ENCODE measurements around the gene ZNG1A.

ZNG1A gene

DNA sequence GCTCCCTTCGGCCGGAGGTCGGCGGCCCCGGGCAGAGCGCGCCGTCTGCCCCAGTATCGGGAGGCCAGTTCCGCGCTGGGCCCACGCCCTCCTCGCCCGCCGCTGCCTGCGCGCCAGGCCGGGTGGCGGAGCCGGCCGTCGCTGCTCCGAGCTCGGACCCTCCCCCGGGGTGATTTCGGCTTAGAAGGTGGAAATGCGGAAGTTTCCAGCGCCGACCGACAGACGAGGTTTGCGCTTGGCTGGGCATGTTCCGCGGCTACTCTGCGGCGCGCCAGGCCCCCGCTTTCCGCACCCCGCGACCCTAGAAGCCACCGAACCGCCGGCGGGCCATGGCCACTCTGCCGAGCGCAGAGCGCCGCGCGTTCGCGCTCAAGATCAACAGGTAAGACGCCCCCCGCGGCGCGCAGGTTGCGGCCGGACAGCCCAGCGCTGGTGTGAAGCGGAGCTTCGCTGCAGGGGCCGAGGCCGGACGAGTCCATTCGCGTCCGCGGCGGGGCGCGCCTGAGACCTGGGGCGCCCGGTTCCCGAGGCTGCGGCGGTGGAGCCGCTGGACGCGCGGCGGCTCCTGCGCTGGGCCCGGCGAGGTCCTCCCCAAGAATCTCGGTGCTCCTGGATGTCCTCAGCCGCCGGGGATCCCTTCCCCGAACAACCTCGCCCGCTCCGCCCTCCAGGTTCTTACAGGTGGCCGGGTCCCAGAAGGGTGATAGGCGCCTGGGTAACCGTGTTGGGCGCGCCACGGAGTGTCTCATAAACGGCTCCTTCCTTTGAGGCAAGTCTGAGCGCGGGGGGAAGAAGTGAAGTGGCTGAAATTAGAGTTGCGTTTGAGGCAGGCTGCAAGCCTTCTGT, 36.0 kb upstream of the ZNG1A start, which contains the start of gene DOCK8:
TSS of gene DOCK8 (plus strand) at position 218 of the 846 bp plus-strand sequence. CDS start at position 330, 112 bp downstream.
- ChIA-PET POLR2A (interaction anchor here (0.6 to 1.5 kb wide), 3 partner anchors 8 to 68 kb away, joined by 3 to 6 read pairs (median 4); no protein-coding TSS in a partner anchor), CTCF (interaction anchor here (0.6 to 1.5 kb wide), 9 partner anchors 9 to 670 kb away, joined by 3 to 6 read pairs (median 3); no protein-coding TSS in a partner anchor)
- H3K9me3 ChIP-seq (ENCODE audit: control insufficient read depth, insufficient read depth, low read depth, low read length): no peaks in the 10 kb centered on the region
- H3K4me3 ChIP-seq (ENCODE audit: low read depth, low read length): peak within 1 kb of the TSS; percentile 62
- H3K27ac ChIP-seq (ENCODE audit: extremely low read depth, low read depth, low read length): peak within 1 kb of the TSS; percentile 62
- H3K36me3 ChIP-seq (ENCODE audit: control insufficient read depth in 2 of 2, insufficient read depth in 1 of 2, low read length in 2 of 2): no peaks in the 10 kb centered on the region
- no peaks in the 10 kb centered on the region for H3K4me1 ChIP-seq (ENCODE audit: control insufficient read depth, insufficient read depth, low read length)
- TF ChIP-seq ZSCAN16 (tag by site-specific recombination; IDR thresholded peaks at IDR 0.05) (no peak), SCRT1 (tag by site-specific recombination; IDR thresholded peaks at IDR 0.05; ENCODE audit: borderline replicate concordance) (peak; percentile 75), ZNF561 (tag by site-specific recombination; IDR thresholded peaks at IDR 0.05; ENCODE audit: borderline replicate concordance) (peak; percentile 90), ZNF600 (tag by site-specific recombination; IDR thresholded peaks at IDR 0.05) (0 out of 2 replicates have a peak, but pooled peaks have one; percentile 48), ZNF175 (tag by site-specific recombination; IDR thresholded peaks at IDR 0.05) (no peak), HOXD13 (CRISPR knock-in tag; IDR thresholded peaks at IDR 0.05; ENCODE audit: borderline replicate concordance) (peak; percentile 11; the same call in 1 of the 2 replicates), ZEB2 (tag by site-specific recombination; IDR thresholded peaks at IDR 0.05) (peak; percentile 67), ZNF596 (tag by site-specific recombination; IDR thresholded peaks at IDR 0.05) (0 out of 2 replicates have a peak, but pooled peaks have one; percentile 5), ZNF335 (tag by site-specific recombination; conservative IDR thresholded peaks at IDR 0.05) (peak; percentile 85), ZSCAN30 (tag by site-specific recombination; IDR thresholded peaks at IDR 0.05) (peak; percentile 74), ZBTB17 (tag by site-specific recombination; IDR thresholded peaks at IDR 0.05) (peak; percentile 61), ZNF585B (tag by site-specific recombination; IDR thresholded peaks at IDR 0.05) (no peak), ZIC2 (tag by site-specific recombination; IDR thresholded peaks at IDR 0.05) (peak; percentile 52; the same call in 1 of the 2 replicates), KLF10 (tag by site-specific recombination; IDR thresholded peaks at IDR 0.05) (peak; percentile 26; the same call in 1 of the 2 replicates), SCRT2 (tag by site-specific recombination; IDR thresholded peaks at IDR 0.05) (peak; percentile 99)
- TF ChIP-seq, protein P1, sequence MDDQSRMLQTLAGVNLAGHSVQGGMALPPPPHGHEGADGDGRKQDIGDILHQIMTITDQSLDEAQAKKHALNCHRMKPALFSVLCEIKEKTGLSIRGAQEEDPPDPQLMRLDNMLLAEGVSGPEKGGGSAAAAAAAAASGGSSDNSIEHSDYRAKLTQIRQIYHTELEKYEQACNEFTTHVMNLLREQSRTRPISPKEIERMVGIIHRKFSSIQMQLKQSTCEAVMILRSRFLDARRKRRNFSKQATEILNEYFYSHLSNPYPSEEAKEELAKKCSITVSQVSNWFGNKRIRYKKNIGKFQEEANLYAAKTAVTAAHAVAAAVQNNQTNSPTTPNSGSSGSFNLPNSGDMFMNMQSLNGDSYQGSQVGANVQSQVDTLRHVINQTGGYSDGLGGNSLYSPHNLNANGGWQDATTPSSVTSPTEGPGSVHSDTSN (CRISPR knock-in tag; IDR thresholded peaks at IDR 0.05): peak; percentile 77
- TF ChIP-seq, protein P2, sequence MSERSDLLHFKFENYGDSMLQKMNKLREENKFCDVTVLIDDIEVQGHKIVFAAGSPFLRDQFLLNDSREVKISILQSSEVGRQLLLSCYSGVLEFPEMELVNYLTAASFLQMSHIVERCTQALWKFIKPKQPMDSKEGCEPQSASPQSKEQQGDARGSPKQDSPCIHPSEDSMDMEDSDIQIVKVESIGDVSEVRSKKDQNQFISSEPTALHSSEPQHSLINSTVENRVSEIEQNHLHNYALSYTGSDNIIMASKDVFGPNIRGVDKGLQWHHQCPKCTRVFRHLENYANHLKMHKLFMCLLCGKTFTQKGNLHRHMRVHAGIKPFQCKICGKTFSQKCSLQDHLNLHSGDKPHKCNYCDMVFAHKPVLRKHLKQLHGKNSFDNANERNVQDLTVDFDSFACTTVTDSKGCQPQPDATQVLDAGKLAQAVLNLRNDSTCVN (tag by site-specific recombination; optimal IDR thresholded peaks at IDR 0.05): peak; percentile 90
- TF ChIP-seq, protein P3, sequence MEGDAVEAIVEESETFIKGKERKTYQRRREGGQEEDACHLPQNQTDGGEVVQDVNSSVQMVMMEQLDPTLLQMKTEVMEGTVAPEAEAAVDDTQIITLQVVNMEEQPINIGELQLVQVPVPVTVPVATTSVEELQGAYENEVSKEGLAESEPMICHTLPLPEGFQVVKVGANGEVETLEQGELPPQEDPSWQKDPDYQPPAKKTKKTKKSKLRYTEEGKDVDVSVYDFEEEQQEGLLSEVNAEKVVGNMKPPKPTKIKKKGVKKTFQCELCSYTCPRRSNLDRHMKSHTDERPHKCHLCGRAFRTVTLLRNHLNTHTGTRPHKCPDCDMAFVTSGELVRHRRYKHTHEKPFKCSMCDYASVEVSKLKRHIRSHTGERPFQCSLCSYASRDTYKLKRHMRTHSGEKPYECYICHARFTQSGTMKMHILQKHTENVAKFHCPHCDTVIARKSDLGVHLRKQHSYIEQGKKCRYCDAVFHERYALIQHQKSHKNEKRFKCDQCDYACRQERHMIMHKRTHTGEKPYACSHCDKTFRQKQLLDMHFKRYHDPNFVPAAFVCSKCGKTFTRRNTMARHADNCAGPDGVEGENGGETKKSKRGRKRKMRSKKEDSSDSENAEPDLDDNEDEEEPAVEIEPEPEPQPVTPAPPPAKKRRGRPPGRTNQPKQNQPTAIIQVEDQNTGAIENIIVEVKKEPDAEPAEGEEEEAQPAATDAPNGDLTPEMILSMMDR (tag by site-specific recombination; IDR thresholded peaks at IDR 0.05): 0 out of 2 replicates have a peak, but pooled peaks have one; percentile 13
- TF ChIP-seq, protein P4, sequence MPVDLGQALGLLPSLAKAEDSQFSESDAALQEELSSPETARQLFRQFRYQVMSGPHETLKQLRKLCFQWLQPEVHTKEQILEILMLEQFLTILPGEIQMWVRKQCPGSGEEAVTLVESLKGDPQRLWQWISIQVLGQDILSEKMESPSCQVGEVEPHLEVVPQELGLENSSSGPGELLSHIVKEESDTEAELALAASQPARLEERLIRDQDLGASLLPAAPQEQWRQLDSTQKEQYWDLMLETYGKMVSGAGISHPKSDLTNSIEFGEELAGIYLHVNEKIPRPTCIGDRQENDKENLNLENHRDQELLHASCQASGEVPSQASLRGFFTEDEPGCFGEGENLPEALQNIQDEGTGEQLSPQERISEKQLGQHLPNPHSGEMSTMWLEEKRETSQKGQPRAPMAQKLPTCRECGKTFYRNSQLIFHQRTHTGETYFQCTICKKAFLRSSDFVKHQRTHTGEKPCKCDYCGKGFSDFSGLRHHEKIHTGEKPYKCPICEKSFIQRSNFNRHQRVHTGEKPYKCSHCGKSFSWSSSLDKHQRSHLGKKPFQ (tag by site-specific recombination; IDR thresholded peaks at IDR 0.05): peak; percentile 95
- TF ChIP-seq, protein P5, sequence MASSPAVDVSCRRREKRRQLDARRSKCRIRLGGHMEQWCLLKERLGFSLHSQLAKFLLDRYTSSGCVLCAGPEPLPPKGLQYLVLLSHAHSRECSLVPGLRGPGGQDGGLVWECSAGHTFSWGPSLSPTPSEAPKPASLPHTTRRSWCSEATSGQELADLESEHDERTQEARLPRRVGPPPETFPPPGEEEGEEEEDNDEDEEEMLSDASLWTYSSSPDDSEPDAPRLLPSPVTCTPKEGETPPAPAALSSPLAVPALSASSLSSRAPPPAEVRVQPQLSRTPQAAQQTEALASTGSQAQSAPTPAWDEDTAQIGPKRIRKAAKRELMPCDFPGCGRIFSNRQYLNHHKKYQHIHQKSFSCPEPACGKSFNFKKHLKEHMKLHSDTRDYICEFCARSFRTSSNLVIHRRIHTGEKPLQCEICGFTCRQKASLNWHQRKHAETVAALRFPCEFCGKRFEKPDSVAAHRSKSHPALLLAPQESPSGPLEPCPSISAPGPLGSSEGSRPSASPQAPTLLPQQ (tag by site-specific recombination; IDR thresholded peaks at IDR 0.05): peak; percentile 44; the same call in 1 of the 2 replicates
- TF ChIP-seq, protein P6, sequence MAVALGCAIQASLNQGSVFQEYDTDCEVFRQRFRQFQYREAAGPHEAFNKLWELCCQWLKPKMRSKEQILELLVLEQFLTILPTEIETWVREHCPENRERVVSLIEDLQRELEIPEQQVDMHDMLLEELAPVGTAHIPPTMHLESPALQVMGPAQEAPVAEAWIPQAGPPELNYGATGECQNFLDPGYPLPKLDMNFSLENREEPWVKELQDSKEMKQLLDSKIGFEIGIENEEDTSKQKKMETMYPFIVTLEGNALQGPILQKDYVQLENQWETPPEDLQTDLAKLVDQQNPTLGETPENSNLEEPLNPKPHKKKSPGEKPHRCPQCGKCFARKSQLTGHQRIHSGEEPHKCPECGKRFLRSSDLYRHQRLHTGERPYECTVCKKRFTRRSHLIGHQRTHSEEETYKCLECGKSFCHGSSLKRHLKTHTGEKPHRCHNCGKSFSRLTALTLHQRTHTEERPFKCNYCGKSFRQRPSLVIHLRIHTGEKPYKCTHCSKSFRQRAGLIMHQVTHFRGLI (tag by site-specific recombination; IDR thresholded peaks at IDR 0.05): peak; percentile 83
- TF ChIP-seq, protein P7, sequence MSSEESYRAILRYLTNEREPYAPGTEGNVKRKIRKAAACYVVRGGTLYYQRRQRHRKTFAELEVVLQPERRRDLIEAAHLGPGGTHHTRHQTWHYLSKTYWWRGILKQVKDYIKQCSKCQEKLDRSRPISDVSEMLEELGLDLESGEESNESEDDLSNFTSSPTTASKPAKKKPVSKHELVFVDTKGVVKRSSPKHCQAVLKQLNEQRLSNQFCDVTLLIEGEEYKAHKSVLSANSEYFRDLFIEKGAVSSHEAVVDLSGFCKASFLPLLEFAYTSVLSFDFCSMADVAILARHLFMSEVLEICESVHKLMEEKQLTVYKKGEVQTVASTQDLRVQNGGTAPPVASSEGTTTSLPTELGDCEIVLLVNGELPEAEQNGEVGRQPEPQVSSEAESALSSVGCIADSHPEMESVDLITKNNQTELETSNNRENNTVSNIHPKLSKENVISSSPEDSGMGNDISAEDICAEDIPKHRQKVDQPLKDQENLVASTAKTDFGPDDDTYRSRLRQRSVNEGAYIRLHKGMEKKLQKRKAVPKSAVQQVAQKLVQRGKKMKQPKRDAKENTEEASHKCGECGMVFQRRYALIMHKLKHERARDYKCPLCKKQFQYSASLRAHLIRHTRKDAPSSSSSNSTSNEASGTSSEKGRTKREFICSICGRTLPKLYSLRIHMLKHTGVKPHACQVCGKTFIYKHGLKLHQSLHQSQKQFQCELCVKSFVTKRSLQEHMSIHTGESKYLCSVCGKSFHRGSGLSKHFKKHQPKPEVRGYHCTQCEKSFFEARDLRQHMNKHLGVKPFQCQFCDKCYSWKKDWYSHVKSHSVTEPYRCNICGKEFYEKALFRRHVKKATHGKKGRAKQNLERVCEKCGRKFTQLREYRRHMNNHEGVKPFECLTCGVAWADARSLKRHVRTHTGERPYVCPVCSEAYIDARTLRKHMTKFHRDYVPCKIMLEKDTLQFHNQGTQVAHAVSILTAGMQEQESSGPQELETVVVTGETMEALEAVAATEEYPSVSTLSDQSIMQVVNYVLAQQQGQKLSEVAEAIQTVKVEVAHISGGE (tag by site-specific recombination; conservative IDR thresholded peaks at IDR 0.05; ENCODE audit: low read depth): no peak
